GM18909 (cell line): ENCODE results near the gene BPIFB2.

Source experiments
- ATAC-seq: cut with Tn5 transposase; IDR thresholded peaks from one replicate; pipeline ENCODE4 v1.9.1; 2021; ENCODE audit warnings: mild to moderate bottlenecking; ENCODE audit not compliant: unreplicated experiment, poor library complexity

BPIFB2 gene

DNA sequence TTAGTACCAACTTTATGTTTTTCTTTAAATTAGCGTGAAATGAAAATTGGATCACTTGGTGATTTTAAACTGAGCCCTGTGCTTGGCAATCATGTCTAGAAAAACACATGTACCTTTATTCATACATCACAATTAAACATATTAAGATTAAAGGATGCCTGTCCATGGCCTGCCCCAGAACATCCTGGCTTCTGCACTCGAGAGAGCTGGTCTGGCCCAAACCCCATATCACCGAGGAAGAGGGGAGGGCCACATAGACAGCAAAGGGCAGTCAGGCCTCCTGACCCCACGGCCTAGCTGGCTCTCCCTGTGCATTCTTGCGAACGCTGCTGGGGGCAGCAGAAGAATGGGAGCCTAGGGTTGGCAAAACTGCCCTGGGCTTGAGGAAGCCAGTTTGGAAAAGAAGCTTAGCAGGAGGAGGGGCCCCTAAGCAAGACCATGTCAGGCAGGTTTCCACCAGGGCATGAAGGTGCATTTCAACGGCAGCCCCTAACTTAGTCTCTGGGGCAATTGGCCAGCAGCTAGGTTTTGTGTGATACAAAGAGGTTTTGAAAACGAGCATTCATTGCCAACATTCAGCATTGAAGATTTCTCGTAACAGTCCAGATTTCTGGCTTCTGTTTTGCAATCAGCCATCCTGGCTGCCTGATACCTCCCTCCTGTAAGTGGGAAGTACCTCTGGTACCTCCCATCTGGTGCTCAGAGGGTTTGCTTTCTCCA, 54.8 kb downstream of the BPIFB2 start:
- no peak for ATAC-seq

DNA sequence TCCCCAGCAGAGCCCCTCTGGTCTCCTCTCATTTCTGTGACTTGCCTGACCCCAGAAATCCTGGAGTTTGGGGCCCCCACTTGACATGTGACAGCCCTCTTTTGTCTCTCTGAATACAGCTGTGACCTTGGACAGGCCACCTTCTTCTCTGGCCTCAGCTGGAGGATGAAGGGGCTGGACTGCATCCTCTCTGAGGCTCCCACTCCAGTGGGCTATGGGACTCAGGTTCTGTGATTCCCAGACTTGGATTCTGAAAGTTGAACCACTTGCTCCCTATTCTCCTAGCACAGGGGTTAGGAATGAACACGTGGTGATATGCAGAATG, 55.3 kb downstream of the BPIFB2 start:
- no peak for ATAC-seq

DNA sequence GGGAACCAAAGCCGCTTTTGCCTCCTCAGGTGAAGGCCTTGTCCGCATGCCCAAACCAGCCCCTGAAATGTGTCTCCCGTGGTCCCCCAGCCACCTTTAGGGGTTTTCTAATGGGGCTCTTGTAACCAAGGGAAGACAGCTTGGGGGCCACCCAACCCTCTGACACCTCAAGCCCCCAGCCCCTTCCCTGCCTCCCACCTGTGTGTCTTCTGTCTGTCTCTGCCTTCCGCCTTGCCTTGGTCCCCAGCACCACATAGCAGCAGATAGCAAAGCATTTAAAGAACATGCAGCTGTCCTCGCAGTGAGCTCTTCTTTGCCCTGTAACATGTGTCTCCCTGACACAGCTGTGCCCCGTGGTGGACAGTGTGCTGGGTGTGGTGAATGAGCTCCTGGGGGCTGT, 55.8 kb downstream of the BPIFB2 start:
- no peak for ATAC-seq

DNA sequence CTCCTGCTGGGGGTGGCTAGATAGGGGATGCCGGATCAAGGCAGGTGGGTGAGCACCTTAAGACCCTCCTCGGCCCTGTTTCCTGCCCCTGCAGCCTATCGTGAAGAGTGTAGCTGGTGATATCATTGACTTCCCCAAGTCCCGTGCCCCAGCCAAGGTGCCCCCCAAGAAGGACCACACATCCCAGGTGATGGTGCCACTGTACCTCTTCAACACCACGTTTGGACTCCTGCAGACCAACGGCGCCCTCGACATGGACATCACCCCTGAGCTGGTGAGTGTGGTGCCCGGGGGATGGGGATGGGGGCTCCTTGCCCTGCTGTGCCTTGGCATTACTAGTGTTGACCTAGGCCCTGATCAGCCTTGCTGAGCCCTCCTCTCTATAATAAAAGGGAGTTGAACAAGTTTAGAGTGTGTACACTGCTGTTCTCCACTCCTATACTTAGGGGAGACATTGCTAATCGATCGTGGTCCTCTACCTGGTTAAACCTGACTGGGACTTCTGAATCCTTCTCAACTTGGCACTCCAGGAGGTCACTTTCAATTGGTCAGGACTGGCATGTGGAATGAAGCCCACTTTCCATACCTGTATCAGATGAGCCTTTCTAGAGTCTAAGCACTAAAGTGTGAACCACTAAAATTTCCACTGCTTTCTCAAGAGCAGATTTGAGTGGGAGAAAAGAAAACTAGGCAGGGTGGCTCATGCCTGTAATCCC, 57.2 kb downstream of the BPIFB2 start:
- ATAC-seq, result no peak

DNA sequence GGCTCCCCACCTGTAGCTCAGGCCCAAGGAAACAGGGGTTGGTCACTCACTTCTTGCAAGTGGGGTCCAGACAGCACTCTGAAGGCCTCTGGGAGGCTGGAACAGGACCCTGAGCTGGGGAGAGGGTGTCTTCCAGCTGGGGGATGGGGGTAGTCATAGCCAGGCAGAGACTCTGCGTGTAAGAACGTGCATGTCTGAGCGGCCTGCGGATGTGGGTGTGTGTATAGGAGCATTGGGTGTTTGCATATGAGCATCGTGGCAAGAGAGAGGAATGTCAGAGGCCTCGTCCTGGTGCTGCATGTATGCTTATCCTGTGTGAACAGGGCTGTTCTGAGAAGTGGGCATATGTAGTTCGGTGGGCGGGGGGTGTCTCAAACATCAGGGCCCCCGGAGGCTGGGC, 58.3 kb downstream of the BPIFB2 start:
- ATAC-seq, result no peak

DNA sequence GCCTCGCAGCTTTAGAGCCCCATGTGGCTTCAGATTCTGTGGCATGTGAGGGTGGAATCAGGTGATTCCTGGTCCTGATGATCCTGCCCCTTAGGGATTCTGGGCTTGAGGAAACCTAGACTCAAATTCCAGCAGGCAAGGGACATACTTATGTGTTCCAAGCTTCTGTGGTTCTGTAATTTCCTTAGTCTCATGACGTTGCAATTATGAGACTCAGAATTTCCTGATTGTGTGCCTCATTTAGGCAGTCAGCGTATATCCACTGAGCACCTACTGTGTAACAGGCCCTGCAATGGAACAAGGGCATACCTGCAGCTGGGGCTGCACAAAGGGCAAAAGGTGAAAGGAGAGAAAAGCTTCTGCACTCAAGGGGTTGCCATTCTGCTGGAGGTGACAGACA, 60.3 kb downstream of the BPIFB2 start:
- no peak for ATAC-seq

DNA sequence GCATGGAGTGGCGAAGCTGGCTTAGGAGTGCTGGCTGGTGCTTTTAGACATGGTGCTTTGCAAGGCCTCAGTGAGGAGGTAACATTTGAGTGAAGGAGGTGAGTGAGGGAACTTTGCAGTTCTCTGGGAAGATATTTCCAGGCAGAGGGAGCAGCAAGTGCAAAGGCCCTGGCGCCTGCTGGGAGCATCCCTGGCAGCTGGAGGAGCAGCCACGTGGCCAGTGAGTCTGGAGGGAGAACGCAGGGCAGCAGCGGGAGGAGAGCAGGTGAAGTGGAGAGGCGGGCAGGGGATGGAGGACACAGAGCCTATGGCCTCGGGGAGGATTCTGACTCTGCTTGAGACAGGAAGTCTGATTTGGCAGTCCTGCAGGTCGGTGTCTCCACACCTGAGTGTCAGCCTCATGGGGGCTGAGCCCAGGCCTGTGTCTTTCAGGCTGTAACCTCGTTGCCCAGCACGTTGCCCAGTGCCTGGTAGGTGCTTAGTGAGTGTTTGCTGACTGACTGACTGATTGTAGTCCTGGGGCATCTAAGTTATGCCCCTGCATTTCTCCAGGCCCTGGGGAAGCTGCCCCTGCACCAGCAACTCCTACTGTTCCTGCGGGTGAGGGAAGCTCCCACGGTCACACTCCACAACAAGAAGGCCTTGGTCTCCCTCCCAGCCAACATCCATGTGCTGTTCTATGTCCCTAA, 60.9 kb downstream of the BPIFB2 start:
- no peak for ATAC-seq

DNA sequence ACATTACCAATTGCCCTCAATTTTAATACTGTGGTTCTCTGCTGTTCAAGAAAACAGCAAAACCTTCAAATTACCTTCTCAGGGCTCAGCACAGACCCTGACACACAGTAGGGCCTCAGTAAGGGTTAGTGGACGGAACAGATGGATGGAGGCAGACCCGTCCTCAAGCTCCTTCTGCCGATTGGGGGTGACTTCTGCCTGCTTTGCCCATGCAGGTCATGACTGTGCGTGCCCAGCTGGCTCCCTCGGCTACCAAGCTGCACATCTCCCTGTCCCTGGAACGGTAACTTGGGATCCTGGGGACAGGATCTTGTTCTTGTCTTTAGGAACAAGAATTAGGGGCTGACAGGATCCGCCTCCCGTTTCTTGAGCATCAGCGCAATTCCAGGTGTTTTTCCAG, 62.2 kb downstream of the BPIFB2 start:
- no peak for ATAC-seq

DNA sequence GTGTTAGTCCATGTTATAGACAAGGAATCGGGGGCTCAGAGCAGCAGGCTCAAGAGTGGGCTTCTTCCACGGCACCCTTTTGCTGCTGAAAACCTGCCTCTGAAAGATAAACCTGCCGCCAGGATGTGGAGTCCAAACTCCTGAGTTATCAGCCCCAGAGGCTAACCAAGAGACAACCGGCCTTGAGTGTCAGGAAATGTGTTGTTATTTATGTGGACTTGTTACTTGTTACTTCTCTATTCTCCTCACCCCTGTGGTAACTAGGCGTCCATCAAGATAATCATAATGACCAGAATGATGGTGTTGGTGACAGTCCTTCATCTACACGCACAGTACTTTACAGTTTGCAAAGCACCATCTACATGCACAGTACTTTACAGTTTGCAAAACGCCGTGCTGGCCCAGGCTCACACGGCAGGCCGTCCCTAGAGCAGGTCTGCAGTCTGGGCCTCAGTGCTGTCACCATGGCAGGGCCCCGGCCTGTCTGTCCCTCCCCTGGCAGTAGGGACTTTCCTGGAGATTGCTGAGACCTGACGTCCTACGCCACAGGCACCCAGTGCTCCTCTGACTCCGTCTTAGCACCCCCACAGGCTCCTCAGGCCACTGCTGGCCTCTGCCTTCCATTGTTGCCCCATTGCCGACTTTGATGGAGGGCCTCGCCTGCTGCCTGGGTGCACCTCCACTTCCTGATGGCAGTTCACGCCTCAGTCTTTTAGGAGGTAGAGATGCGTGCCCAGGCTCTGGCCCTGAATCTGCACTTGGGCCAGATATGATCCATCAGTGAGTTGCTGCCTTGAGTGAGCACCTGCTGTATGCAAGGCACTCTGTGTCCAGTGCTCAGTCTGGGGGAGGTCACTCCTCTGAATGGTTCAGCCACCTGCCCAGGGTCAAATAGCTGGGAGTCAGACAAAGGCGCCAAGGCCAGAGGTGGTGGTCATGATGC, 62.9 kb downstream of the BPIFB2 start:
- no peak for ATAC-seq

DNA sequence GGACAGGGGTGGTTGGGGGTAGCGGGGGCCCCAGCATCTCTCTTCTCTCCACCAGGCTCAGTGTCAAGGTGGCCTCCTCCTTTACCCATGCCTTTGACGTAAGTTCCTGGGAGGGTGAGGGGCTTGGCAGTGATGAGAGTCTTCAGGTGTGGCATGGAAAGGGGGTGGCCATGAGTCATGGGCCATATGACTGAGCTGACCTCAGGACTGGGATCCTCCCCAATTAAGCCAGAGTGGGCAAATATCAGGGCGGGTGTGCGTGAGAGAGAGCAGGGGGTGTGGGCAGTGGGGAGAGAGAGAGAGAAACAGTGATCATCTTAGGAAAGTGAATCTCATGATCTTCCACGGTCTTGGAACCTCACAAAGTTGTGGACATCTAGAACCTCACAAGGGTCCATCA, 63.7 kb downstream of the BPIFB2 start:
- ATAC-seq, result no peak

DNA sequence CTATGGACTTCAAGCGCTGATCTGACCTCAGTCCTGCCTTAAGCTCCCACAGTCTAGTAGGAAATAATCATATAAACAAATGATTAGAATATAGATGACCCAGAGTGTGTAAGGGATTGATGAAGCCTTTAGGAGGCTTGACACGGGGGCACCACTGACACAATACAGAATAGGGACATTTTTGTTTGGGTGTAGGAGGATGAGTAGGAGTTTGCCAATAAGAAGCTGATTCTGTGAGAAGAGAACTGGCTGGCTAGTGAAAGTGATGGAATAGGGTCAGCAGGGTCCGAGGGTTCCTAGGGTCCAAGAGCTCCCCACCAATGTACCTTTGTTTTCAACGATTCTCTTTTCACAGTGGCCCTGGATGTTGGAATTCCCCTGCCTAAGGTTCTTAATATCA, 64.9 kb downstream of the BPIFB2 start:
- no peak for ATAC-seq

DNA sequence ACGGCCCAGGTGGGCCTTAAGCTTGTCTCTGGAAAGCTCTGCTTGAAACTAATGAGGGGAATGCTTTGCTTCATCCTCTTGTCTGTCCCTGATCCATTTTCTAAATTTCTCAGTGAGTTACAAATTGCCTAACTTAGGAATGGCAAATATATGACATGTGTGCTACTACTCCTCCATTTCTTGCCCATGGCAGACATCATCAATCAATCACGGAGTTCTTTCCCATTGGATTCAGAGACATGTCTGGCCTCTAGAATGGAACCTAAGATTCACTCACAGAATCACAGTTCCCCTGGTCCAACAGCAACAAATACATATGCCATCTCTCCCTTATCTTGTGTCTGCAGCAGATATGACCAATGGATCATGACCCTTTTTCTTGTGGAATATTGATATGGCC, 65.3 kb downstream of the BPIFB2 start:
- no peak for ATAC-seq
